GM03348 (cell line): Measurements from ENCODE around the gene VAPA.
"Not testable (repeated sequence)": the region's sequence is repeated elsewhere in the genome, so short reads cannot be mapped to it uniquely, and the experiment has no call there.

ENCODE experiments used
- DNase-seq: peaks from one replicate; pipeline ENCODE4 v3.0.0; 2012; ENCODE audit warnings: low spot score

The VAPA gene

DNA sequence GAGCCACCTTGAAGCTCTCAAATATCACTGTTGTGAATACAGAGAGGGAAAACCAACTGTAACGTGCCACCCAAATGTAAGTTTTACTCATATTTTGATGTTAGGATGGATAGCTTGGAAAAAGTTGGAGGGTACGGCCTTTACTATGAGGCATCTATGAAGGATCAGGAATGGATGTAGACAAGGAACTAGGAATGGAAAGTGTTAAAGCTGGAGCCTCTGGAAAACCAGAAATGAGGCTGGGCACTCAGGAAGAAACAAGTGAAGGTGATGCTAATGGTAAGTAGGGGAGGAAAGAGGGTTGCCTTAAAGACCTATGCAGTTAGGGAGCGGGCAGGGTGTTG lies 27.8 kb upstream of the VAPA start:
- DNase-seq, result no peak

- DNase-seq, result no peak
These were observed 25.8 kb upstream of the VAPA start for GRCh38 chr18:9887992-9888391.

GRCh38 chr18:9890196-9890595 lies 23.6 kb upstream of the VAPA start:
- peak; percentile 47 for DNase-seq

- DNase-seq, result no peak
These were observed 22.9 kb upstream of the VAPA start for GRCh38 chr18:9890957-9891356.

DNA sequence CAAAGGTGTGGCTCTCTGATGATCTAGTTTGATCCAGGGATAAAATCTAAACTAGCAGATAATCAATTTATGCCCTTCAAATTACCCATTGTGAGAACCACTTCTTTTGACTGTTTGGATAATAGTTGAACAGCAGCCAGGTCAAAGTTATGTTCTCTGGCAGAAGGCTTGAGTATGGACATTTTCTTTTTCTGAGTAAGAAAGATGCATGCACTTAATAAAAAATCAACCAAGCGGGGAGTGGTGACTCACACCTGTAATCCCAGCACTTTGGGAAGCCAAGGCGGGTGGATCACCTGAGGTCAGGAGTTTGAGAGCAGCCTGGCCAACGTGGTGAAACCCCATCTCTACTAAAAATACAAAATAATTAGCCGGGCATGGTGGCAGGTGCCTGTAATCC lies 22.3 kb upstream of the VAPA start:
- not testable (repeated sequence) for DNase-seq

GRCh38 chr18:9894454-9895068 lies 19.3 kb upstream of the VAPA start:
- no peak for DNase-seq

- no peak for DNase-seq
These were observed 16.7 kb upstream of the VAPA start for GRCh38 chr18:9897129-9897528.

- not testable (repeated sequence) for DNase-seq
These were observed 16.0 kb upstream of the VAPA start for GRCh38 chr18:9897787-9898291.

GRCh38 chr18:9898792-9899549 lies 14.8 kb upstream of the VAPA start:
- peak; percentile 49 for DNase-seq

DNA sequence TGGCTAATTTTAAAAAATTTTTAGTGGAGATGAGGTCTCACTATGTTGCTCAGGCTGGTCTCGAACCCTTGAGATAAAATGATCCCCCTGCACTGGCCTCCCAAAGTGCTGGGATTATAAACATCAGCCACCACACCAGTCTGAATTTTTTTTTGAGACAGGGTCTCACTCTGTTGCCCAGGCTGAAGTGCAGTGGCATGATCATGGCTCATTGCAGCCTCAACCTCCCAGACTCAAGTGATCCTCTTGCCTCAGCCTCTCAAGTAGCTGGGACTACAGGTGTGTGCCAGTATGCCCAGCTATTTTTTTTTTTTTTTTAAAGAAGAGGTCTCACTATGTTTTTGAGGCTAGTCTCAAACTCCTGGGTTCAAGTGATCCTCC lies 14.3 kb upstream of the VAPA start:
- DNase-seq, result not testable (repeated sequence)

- DNase-seq, result no peak
These were observed 13.1 kb upstream of the VAPA start for GRCh38 chr18:9900699-9901098.

DNA sequence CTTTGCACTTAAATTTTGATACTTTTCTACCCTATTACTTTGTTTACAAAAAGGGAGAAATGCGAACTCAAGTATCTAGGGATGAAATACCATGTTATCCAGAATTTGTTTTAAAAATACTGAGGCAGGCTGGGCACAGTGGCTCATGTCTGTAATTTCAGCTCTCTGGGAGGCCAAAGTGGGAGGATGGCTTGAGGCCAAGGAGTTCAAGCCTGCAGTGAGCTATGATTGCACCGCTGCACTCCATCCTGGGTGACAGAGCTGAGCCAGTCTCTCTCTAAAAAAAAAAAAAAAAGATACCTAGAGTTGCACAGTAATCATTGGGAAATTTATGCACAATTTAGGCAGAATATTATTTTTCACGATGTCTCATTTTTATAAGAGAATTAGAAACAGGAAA lies 12.4 kb upstream of the VAPA start:
- DNase-seq, result no peak

GRCh38 chr18:9902264-9902663 lies 11.6 kb upstream of the VAPA start:
- DNase-seq, result not testable (repeated sequence)

DNA sequence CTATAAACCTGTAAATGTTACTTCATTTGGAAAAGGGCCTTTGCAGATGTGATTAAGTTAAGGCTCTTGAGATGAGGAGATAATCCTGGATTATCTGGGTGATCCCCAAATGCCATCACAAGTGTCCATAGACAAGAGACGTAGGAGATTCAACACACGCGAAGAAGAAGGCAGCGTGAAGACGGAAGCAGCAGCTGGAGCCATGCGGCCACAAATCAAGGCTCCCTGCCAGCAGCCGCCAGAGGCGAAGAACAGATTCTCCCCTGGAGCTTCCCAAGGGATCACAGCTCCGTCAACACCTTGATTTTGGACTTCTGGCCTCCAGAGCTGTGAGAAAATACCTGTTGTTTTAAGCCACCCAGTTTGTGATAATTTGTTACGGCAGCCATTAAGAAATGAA lies 11.0 kb upstream of the VAPA start:
- no peak for DNase-seq

DNA sequence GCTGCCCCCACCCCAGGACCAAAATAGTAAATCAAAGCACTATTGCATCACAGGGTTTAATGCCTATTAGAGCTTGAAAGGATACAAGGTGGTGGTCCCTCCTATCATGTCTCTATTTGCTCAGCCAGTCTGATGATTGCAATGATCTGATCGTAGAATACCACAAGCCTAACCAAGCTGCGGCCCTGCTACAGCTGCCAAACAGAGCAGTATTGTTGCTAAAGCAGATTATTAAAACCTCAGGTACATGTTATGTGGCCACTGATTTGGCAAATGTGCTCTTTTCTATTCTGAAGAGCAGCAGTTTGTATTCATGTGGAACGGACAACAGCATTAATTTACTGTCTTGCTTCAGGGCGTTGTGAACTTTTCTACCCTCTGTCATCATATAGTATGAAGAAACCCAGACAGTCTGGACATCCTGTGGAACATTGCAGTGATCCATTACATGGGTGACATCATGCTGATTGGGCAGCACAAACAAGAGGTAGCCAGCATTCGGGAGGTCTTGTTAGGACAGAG lies 8.4 kb upstream of the VAPA start:
- no peak for DNase-seq

DNA sequence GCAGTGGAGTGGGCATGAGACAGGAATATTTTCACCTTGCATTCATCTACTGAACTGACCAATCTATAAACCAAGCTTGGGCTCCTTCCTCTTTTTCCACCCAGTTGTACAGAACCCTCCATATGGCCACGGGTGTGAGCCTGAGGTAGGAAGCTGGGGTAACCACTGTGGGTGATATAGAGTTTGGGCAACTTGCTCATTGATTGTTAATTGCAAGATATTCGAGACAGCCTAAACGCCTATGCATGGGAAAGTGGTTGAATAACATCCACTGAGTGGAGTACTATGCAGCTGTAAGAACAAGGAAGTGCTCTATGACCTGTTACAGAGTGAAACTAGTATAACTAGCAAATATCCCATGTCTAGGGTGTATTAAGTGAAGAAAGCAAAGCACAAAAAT lies 7.3 kb upstream of the VAPA start:
- no peak for DNase-seq

DNA sequence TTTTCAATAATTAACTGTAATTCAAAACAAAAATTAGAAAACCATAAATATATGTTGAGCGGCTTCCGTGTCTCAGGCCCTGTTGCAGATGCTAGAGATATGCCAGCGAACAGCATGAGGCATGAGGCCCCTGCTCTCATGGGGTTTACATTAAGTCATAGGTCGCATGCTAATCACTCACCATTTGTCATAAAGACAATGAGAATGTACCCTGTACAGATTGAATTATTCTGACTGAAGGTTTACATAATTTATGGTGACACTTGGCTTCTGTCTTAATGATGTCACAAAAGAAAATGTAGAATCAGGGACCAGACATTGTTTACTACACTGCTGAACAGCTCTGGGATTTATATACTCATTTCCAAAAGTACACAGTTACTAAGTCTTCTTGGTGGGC lies 5.9 kb upstream of the VAPA start:
- DNase-seq, result no peak

DNA sequence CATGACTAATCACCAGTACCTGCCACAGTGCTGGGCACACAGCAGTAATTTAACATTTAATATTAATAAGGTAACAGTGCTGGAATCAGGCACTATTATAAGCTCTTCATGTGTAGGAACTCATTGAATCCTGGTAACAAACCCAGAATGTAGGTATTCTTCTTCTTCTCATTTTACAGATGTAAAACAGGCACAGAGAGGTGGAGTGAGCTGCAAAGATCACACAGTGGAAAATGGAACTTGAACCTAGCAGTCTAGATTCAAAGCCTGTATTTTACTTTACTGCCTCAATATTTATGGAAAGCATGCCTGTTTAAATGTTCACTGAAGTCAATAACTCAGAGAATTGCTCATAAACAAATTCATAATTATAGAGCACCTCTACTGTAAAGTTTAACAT lies 3.7 kb upstream of the VAPA start:
- no peak for DNase-seq

- DNase-seq, result no peak
These were observed 3.2 kb upstream of the VAPA start for GRCh38 chr18:9910661-9911060.

DNA sequence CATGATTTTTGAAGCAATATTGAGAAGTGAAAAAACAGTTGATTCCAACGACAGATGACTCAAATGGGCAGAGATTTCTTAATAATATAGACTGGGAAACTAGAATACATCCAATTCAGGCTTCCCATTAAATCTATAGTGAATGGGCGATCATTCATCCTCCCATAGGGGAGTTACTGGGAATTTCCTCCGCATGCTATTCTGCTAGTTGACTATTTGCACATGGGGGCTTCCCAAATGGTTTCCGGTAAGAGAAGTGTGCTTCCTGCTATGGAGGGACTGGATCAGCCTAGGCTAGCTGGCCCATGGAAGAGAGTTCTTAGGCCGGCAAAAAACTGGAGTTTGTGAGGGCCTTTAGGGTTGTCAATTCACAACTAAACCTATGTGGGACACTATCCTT lies 2.6 kb upstream of the VAPA start:
- no peak for DNase-seq

- DNase-seq, result not testable (repeated sequence)
These were observed 1.5 kb upstream of the VAPA start for GRCh38 chr18:9912285-9912684.

GRCh38 chr18:9913151-9913525 lies 678 bp upstream of the VAPA start:
- DNase-seq, result peak; percentile 51

DNA sequence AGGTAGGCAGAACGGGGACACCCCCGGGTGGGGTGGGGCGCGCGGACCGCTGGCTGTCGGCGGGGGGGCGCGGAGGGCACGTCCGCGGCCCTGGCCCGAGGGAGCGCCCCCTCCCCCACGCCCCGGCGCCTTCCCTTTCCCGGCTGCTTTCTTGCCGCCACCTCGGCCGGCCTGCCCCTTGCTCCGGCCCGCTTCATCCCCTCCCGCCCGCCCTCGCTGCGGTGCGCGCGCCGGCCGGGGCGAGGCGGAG lies 443 bp downstream of the VAPA start:
- no peak for DNase-seq
